ENCODE results near the gene RPS4Y2.

RPS4Y2 gene

DNA sequence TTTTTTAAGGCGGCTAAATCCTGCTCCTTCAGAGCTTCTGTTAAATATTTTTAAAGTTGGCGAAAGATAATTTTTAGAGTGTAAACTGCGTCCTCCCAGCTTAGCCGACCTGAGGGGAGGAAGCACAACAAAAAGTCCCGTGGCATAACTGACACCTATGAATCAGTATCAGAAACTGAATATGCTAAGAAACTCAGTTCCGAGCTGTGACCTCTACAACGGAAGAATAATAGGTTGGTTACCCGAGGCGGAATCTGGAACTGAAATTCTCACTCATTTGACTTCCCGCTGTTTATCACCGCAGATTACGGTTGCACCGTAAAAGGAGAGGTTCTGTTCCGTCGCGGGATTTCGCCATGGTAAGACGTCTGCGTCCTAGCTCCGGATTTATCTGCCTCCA lies at the start of gene RPS4Y2:
Gene RPS4Y2 (plus strand): TSS at position 301 of the 400 bp plus-strand sequence. CDS start 56 bp downstream, at position 357.
- no peak for DNase-seq

DNA sequence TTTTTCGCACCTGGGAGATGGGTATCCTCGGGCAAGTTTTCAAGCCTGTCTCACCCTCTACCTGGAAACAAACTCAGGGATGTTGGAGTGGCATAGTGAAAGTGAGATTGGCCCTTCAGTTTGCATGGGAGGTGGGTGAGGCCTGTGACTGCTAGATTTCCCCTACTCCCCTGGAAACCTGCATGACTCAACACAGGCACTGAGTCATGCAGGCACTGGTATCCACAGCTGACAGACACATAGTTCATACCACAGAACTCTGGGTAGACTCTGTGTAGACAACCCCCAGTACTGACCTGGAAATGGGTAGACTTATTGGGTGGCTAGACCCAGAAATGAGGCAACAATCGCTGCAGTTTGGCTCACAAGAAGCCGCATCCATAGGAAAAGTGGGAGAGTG lies 41.5 kb upstream of the RPS4Y2 start:
- no peak for DNase-seq

DNA sequence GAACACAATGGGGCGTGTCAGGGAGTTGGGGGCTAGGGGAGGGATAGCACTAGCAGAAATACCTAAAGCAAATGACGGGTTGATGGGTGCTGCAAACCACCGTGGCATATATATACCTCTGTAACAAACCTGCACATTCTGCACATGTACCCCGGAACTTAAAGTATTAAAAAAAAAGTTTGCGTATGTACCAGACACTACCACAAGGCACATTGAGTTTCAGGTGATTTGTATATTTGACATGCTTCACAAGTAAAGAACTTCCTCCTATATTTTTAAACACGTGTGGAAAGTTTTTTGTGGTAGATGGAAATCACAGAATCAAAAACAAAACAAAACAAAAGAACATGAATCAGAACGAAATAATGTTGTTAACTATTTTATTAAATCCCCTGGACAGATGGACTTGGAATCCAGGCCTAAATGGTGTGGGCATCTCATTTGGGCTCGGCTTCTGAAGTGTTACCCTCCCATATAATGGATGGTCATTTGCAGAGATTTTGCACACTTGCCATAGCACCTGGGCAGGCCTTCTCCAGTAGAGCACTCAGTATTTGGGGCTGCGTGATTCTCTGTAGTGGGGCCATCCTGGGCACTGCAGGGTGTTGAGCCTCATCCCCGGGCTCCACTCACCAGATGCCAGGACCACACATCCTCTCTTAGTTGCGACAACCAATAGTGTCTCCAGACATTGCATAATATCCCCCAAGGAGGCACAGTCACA lies 29.6 kb upstream of the RPS4Y2 start:
- no peak for DNase-seq

DNA sequence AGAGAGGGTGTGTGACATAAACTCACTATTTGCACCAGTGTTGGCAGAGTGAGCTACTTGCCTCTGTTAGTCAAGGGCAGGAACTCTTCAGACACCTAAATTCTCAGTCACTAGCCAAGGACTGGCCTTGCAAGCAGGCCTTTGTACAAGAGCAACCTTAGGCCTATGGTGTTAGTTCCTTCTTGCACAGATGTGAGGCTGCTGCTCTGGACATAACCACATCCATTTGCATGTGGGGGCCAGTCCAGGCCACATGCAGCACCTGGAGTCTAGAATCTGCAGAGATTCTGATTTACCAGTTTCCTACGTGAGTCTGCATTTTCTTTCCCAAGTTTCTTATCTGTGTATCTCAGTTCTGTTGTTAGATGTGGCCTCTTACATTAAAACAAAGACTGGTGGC lies 20.7 kb upstream of the RPS4Y2 start:
- no peak for DNase-seq

DNA sequence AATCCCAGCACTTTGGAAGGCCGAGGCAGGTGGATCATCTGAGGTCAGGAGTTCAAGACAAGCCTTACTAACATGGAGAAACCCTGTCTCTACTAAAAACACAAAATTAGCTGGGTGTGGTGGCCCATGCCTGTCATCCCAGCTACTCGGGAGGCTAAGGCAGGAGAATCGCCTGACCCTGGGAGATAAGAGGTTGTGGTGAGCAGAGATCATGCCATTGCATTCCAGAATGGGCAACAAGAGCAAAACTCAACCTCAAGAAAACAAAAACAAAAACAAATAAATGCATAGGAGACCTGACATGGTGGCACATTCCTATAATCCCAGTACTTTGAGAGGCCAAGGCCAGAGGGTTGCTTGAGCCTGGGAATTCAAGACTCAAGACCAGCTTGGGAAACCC lies 16.1 kb upstream of the RPS4Y2 start:
- no peak for DNase-seq

DNA sequence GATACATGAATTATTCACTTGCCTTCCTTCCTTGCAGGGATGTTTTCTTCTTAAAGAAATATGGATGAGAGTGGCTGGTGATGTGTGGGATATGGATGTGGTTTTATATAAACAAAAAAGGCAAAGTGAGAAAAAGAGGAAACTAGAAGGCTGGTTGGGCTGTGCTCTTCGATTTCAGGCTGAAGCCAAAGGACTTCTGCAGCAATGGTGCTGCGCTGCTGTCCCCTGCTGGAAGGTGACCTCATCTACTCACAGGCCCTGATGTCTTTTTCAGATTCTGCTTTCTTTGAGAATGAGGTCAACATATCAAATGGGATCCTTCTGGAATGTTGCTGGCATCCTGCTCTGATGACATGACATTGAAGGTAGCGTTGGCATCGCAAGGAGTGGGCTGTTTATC lies 15.3 kb upstream of the RPS4Y2 start:
- DNase-seq: no peak

DNA sequence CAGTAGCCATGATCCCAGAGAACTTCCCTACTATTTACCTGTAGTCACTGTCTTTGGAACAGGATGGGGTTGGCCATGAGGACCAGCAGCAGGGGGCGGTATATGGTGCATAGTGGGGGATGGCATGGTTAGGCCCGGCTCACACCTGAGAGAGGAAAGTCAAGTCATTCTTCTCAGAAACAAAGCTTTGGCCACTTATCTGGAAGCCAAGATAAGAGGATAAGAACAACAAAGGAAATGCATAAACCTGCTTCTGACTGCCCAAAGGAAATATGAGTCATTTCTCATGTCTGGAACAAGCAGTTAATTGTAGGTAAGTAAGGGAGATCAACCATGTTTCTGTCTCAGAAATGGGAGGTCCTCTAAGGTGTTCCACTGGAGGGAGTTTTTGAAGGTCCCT lies 10.8 kb upstream of the RPS4Y2 start:
- DNase-seq: no peak

DNA sequence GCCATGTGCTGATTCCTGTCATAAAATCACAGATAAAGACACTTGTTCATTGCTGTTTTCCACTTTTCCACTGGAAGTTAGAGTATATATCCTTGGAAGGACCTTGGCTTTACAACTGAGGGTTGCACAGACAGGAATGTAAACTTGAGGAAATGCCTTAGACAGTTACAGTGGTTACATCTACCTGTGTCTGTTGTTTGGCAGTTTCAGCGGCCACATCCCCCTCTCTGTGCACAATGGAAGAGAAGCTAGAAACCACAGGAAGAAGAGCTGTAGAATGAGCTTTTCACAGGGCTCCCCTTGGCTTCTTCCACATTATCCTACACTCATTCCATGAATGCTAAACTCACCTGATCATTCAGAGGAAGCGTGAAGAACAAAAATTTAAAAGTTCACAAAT lies 9.0 kb upstream of the RPS4Y2 start:
- no peak for DNase-seq

DNA sequence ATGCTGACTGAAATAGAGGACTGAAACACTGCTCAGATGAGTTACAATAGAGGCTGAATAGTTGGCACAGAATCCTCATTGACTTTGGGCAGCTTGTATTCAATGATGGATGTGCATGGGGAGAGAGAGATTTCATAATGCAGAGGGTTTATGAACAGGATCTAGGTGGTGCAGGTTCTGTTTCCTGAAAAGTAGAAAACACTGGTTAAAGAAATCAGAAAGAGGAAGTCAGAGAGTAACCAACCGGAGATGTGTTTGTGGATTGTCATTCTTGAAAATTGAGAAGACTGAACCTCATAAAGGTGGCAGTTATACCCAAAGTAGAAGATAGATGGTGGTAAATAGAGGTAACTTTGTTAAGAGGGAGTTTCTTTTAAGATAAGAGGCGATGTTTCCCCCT lies 8.0 kb downstream of the RPS4Y2 start:
- DNase-seq: no peak

DNA sequence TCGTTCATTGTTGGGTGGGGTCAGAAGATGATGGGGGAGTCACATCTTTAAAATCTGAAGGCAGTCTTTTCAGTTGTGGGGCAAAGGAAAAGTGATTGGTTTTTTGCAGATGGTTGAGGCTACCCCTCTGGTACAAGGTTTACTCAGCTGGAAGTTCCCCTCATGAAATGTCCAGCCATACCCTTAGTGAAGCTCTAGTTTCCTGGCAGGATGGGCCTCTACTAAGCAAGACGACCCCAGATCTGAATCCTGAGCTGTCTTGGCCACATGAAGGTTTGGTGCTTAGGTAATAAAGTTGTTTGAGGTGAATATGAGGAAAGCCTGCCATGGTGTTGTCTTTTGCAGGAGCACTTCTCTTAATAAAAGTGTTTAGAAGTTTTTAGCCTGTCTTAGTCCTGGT lies 9.2 kb downstream of the RPS4Y2 start:
- no peak for DNase-seq

DNA sequence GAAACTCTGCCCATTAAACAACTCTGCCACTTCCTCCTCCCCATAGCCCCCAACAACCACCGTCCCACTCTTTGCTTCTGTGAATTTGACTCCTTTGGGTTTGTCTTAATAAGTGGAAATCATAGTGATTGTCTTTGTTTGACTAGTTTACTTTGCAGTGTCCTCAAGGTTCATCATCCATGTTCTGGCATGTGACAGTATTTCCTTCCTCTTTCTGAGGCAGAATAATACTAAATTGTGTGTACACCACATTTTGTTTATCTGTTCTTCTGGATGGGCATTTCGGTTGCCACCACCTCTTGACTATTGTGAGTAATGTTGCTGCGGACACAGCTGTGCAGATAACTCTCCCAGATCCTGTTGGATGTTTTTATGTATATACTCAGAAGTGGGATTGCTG lies 14.8 kb downstream of the RPS4Y2 start:
- DNase-seq: no peak

DNA sequence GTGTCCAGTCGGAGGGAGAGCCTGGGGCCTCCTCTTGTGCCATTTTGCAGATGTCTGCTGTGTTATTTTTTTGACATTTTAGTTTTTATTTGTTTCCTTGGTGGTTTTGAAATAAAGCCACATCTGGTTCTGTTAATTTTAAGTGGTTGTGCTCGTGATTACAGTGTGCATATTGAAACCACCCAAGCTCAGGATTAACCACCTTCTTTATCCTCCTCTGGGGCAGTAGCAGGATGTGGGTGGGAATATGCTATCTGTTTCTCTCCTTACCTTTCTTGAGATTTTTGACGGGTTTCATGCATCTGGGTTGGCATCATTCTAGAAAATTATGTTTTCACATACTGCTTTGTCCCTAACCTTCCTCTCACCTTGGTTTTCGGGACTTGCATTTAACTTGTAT lies 20.2 kb downstream of the RPS4Y2 start:
- no peak for DNase-seq

DNA sequence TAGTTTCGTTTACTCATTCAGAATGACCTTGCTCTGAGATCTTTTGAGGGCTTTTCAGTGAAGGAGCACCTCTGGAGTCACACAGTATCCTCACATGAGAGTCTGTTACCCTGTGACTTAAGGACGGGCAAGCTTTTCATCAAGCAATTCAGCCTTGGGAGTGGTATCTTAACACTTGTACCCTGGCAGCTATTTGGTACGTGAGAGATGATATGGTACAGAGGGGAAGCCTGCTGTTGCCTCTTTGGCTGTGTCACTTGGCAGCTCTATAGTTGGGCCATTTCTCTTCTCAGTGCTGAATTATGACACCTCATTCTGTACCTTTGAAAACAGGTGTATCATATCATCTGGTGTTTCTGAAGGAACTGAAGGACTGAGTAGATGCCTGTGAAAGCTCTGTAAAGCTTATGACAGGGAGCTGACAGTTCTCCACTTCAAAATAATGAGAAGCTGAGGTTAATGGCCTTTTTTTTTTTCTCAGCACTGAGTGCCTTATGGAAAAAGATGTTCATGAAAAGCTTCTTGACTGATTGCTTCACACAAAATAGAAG lies 24.3 kb downstream of the RPS4Y2 start:
- no peak for DNase-seq

DNA sequence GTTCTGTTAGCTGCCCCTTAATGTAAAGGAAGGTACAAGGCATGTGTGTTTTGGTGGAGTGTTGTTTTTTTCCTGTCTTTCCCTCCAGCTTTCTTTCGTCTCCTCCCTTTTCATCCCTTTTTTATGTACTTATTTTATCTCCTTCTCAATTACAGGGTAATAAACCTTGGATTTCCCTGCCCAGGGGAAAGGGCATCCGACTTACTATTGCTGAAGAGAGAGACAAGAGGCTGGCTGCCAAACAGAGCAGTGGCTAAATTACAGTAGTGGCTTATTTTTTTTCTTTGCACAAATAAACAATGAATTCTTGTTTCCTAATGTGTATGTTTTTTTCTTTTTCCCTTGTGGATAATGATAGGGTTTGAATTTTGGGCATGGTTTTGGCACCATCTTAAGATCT lies 24.9 kb downstream of the RPS4Y2 start:
- no peak for DNase-seq

DNA sequence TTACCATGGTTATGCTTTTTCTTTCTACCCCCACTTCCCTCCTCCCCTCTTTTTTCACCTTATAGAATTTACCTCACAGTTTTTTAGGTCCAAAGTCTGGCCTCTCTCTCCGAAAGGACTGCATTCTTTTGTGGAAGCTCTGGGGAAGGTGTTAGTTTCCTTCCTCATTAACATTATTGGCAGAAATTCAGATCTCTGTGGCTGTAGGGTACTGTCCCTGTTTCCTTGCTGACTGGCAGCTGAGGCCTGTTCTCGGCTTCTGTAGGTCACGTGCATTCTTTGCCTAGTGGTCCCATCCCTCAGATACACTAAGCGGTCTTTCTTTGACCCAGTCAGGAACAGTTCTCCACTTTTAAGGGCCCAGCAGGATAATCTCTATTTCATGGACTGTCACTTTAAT lies 25.5 kb downstream of the RPS4Y2 start:
- DNase-seq: no peak

DNA sequence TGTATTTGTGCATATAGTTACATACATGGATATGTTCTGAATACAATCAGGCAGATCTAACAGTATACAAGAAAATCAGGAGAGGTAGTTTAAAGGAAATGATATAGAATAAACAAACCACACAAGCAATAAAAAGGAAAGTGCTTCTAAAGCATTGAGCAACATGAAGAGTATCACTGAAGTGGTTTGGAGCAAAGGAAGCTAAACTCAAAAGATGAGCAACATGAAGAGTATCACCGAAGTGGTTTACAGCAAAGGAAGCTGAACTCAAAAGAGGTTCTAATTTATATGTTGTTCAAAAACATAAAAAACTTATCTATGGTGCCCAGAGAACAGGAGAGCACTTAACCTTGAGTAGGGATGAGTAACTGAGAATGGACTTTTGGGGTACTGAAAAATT lies 29.1 kb downstream of the RPS4Y2 start:
- DNase-seq: no peak

DNA sequence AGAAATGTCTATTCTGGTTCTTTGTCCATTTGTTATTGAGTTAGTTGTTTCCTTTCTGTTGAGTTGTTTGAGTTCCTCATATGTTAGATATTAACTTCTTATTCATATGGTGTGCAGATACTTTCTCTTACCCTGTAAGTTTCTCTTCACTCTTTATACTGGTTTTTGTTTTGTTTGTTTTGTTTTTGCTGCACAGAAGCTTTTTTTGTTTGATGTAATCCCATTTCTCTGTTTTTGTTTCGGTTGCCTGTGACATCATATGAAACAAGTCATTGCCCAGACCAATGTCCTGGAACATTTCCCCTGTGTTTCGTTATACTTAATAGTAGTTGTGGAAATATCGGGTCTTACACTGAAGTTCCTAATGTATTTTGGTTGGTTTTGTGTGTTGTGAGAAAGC lies 31.2 kb downstream of the RPS4Y2 start:
- no peak for DNase-seq

DNA sequence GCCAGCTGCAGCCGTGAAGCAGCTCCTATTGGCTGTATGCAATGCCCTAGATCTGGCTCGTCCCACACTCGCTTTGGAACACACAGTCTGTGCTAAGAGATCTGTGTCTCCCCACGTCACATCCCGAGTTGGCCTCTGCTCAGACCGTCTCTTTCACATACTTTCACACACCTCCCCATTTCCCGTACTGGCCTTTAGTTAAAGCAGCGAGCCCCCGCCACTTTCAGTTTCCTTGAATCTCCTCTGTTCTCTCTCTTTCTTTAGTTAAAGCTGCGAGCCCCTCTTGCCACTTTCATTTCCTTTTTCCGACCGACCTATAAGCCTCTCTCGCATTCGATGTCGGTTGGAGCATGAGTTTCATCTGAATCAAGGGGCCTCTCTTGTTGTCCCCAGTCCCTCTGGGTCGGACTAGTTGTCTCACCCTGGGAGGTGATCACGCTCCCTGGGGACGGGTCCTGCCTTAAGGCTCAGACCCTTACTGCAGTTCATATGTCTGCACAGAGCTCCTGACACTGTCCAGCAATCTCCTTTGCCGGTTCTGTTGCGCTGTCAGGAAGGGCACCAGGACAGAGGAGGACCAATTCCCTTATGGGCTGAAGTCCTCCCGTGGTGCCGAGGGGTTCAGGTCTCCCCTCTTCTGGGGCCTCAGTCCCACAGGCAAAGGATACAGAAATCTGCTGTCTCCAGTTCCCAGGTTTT lies 42.6 kb downstream of the RPS4Y2 start:
- DNase-seq: no peak

DNA sequence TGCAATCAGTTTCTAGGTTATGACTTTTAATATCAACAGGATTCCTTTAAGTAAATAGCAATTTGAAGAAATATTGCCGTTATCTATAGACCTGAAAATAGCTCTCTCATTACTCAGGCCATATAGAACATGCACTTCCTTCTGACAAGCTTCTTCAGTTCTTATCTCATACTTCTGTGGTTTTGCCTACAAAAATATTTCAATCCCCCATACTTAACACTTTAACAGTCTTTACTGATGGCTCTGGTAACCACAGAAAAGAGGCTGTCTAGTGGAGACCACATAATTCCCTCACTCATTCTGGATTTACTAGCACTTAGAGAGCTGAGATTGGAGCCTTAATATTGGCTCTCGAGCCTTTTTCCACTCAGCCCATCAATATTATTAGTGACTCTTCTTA lies 46.8 kb downstream of the RPS4Y2 start:
- no peak for DNase-seq

DNA sequence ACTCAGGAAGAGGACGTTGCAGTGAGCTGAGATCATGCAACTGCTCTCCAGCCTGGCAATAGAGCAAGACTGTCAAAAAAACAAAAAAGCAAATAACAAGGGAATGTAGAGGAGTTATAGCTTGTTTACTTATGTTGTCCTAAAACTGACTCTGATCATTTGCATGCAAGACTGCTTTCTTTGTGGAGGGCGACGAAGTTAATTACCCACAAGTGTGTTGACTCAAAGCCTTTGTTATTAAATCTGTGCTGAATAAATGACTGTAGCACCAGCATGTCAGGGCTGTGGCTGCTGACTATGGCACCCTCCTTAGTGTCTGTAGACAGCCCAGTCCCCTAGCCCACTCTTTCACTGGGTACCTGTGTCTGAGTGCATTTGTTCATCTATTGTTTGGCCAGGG lies 50.3 kb downstream of the RPS4Y2 start:
- no peak for DNase-seq

DNA sequence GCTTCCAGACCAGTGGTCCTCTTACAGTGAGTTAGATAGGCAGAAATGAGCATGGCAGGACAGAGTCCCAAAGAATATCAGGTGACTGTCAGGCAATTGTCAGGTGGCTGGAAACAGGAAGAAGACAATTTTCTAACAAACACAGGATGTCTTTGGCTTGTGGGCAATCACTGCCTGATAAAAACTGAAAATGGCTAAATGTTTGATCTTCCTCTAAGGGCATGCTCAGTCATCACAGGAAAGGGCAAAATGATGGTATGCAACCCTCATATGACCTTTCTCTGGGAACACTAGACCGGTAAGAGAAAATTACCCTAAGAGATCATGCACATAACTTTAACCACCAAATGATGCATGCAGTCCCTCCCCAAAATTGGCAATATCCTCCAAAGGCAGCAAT lies 57.6 kb downstream of the RPS4Y2 start:
- no peak for DNase-seq

DNA sequence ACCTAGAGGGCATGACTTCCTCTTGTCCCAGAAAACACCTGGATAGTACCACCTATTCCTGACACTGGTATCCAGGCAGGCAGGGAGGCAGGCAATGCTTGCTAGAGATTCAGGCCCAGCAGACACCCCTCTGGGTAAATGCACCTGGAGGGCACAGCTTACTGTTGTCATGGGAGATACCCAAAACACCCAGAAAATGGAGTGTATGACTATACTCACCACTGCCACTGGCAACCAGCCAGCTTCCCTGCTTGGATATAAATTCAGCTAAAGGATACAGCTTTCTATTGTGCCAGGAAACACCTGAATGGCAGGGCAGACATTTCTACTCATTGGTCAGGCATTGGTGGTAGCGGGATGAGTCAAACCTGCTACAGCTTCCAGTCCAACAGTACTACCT lies 58.9 kb downstream of the RPS4Y2 start:
- no peak for DNase-seq

DNA sequence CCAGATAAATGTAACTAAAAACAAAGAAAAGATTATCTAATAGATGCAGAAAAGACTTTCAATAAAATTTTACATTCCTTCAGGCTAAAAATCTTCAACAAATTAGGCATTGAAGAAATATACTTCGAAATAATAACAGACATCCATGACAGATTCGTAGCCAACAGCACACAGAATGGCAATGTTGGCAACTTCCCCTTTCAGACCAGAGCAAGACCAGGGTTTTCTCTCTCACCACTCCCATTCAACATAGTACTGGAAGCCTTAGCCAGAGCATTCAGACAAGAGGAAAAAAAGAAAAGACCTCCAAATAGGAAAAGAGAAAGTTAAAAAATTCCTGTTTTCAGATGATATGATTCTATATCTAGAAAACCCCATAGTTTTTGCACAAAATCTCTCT lies 61.2 kb downstream of the RPS4Y2 start:
- DNase-seq: no peak
